ENCODE results near the gene LGMN.
"Not testable (repeated sequence)": the region's sequence is repeated elsewhere in the genome, so short reads cannot be mapped to it uniquely, and the experiment has no call there.

- TF ChIP-seq CTCF (IDR thresholded peaks at IDR 0.05; ENCODE audit: borderline replicate concordance, extremely low read depth, low read length, poor library complexity, severe bottlenecking); EZH2 (IDR thresholded peaks at IDR 0.05; ENCODE audit: borderline replicate concordance, low read depth, low read length, severe bottlenecking): not testable (repeated sequence)
These were observed 1.8 kb upstream of the LGMN start for GRCh38 chr14:92750222-92750728.

Data from DND-41 (cell line).